ENCODE measurements around the gene NOTCH4.
"Not testable (repeated sequence)": the region's sequence is repeated elsewhere in the genome, so short reads cannot be mapped to it uniquely, and the experiment has no call there.

Gene NOTCH4

DNA sequence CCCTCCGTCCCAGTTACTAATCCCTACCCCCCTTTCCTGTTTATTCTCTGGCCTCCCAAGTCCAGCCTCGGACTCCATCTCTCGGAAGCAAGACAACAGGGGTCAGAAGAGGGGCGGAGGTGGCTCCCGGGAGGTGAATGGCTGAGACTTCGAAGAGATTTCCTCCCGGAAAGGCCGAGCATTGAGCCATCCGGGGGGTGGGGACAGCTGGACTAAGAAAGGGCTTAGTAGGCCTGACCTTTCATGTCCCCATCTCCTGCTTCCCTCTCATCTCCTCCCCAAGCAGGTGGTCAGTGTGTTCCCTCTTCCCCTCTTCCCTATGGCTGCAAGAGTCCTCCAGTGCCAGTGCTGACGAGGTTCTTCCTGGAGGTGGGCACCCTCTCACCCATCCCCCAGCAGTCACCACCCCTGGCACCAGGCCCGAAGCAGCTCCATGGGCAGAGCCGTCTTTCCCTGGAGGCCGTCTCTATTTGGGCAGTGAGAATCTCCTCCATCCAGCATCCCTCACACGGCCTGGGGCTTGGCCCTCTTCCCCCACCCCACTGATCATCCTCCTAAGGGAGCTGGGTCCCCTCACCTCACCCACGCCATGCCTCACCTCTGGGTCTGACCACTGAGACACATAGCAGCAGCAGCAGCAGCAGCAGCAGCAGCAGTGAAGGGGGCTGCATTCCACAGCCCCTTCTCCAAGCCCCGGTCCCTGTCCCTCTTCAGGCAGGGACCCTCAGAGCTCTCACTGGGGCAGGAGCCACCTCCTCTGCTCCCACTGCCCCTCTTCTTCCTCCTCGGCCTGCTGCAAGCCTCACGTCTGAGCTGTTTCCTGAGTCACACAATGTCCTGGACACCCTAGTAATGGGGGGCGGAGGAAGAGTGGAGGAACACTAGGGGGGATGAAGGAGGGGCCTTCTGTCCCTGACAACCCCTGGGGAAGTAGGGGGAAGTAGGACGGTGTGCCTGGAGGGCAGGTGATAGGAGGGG lies at the start of gene NOTCH4:
Gene NOTCH4, minus strand, starts transcription at position 810 of the 978 bp plus-strand sequence. Its CDS starts 139 bp downstream, at position 671.
- DNase-seq = no peak

DNA sequence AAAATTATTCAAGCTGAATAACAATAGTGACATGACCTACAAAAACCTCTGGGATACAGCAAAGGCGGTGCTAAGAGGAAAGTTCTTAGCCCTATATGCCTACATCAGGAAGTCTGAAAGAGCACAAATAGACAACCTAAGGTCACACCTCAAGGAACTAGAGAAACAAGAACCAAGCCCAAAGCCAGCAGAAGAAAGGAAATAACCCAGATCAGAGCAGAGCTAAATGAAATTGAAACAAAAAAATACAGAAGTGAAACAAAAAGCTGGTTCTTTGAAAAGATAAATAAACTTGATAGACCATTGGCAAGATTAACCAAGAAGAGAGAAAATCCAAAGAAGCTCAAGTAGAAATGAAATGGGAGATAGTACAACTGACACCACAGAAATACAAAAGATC lies 47.6 kb upstream of the NOTCH4 start:
- DNase-seq = no peak

DNA sequence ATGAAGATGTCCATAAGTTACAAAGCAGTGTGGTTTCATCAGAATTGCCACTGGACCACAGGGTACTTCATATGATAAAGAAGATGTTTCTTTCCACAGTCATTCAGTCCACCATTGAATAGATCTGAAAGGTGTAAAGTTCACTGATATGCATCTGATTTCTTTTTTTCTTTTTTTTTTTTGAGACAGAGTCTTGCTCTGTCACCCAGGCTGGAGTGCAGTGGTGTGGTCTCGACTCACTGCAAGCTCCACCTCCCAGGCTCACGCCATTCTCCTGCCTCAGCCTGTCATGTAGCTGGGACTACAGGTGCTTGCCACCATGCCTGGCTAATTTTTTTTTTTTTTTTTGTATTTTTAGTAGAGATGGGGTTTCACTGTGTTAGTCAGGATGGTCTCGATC lies 44.6 kb upstream of the NOTCH4 start:
- DNase-seq = not testable (repeated sequence)

DNA sequence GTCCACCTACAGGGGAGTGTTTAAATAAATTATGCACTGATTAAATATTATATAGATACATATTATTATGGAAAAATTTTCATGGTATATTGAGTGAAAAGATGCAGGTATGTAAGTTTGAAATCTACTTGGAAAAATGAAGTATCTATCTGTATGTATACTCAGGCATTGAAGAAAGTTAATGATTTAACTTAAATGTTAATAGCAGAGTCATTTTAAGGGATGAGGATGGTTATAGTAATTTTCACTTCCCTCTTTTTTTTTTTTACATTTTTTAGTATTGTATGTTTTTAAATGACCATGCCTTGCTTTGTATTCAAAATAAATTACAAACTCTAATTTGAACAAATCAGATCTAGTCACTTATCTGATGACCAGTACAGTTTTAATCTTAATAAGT lies 43.2 kb upstream of the NOTCH4 start:
- DNase-seq = no peak

DNA sequence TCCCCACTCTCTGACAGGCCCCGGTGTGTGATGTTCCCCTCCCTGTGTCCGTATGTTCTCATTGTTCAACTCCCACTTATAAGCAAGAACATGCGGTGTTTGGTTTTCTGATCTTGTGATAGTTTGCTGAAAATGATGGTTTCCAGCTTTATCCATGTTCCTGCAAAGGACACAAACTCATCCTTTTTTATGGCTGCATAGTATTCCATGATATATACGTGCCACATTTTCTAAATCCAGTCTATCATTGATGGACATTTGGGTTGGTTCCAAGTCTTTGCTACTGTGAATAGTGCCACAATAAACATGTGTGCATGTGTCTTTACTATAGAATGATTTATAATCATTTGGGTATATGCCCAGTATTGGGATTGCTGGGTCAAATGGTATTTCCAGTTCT lies 33.4 kb upstream of the NOTCH4 start:
- DNase-seq = not testable (repeated sequence)

DNA sequence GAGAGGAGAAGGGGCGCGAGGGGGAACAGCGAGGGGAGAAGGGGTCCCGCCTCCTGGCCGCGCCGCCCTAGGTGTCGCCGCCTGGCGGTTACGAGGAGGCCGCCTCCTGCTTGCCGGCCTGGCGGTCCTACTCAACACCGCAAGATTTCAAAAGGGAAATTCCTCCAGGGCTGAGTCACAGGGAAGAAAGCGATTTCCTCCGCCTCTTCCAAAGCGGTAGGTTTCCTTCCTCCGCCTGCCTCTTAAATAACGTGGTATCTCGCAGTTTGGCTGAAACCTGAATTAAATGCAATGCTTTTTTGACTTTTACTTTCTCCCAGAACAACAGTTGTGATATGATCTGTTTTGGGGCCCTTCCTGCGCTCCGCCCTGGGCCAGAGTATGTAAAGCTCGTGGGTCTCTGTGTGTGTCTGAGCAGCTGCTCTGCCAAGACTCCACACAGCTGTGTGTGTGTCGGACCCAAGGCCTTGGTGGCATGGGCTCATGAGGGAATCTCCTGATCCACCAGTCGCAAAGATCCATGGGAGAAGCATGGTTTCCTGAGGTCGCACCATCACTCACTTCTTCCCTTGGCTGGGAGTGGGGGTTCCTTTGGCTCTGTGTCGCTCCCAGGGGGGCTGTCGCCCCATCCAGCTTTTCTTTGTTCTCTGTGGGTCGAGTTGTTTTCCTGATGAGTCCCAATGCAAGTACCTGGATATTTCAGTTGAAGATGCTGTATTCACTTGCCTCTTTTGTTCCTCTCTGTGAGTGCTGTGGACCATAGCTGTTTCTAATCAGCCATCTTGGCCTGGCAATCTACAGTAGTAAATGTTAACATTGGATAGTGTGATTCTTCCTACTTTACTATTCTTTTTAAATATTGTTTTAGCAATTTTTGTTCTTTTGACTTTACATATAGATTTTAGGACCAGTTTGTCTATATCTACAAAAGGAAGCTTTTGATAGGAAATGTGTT lies 31.6 kb upstream of the NOTCH4 start:
- DNase-seq = peak; percentile 69

DNA sequence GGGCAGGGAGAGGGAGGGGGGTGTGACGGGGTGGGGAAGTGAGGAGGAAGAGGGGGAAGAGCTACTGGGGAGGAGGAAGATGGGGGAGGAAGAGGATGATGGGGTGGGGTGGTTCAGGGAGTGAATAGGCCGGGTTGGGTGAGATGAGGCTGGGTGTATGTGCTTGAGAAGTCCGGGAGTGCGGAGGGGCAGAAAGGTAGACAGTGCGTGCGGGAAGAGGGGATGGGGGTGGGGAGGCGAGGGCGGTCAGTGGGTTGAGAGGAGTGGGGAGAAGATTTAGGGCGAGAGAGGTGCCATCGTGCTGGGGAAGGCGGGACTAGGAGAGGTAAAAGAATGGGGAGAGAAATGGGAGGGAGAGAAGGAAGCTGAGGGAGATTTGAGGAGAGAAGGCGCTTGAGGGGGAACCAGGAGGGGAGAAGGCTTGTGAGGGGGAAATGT lies 30.9 kb upstream of the NOTCH4 start:
- DNase-seq = no peak

DNA sequence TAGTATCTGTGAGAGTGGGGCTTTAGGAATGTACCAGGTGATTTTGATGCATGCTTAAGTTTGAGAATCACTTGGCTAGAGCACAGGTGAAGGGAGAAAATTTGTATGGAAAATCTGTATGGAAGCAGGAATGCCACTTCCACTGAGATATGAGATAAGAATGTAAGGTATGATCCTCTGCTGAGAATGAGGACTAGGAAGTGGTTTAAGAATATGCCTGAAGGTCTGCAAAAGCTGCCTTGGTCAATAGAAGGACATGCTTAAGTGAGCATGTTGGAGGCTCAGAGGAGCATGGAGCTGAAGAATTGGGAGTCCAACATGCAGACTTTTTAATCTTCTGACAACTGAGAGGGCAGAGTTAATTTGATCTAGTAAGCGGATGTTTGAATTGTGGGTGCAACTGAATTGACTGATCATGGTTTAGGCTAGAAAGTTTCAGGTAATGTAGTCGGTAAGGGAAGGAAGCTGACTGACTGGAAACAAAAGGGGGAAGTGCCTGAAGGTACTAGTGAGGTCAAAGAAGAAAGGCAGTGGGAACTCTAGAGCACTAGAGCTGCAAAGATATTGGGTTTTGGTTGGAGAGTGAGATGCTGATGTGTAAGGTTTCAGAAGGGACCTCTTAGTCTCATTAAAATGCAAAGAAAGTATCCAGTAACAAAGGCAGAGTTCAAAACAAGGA lies 28.6 kb upstream of the NOTCH4 start:
- DNase-seq = no peak

DNA sequence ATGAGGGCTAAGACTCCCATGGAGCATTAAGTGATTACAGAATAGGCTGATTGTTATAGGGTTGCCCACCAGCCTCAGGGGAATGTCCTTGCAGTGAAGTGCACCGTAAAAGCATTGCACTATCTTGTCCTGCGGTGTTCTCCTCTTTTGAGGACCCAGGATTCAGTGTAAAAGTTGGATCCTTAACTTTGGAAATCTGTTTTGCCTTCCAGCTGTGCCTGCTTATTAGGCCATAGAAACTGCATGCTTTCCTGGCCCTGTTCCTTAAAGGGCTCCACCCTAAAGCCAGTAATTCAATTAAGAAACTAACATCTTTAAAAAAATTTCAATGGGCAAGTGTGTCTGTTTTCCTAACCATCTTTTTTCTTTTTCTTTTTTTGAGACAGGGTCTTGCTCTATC lies 25.4 kb upstream of the NOTCH4 start:
- DNase-seq = no peak

DNA sequence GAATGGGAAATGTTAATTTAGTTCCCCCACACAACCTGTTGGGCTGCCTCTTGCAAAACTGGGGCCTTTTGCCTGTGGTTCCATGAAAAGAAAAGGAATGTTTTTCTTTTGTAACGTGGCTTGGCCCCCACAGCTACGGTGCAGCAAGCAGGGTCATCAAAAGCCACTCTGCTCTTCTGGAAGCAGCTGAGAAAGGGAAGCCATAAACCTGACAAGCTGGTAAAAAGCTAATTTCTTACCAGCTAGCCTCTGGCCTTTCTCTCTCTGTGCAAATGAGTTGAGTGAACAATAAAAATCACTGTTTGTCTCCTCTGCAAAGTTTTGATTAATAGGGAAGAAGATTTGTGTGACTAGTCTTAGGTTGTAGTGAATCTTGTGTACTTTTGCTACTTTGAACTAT lies 23.5 kb upstream of the NOTCH4 start:
- DNase-seq = no peak

DNA sequence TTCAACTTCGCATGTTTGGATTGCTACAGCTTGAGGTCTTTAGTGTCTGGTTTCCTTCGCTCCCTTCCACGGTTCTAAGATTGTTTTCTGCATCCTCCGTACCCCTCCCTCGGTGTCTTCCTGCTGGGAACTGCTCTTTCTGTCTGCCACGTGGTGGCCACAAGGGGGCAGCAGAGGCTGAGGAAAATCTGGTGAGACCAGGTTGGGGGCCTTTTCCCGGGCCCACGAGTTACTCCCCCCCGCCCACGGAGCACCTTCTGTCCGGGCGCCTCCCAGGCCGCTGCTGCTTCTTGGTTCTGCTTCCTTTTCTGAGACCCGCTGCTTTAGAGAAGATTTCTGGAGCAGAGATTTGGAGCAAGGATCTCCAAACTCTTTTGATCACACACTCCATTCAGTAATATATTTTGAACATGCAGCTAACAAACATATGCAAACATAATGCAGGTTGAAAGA lies 21.1 kb upstream of the NOTCH4 start:
- DNase-seq = peak; percentile 76

DNA sequence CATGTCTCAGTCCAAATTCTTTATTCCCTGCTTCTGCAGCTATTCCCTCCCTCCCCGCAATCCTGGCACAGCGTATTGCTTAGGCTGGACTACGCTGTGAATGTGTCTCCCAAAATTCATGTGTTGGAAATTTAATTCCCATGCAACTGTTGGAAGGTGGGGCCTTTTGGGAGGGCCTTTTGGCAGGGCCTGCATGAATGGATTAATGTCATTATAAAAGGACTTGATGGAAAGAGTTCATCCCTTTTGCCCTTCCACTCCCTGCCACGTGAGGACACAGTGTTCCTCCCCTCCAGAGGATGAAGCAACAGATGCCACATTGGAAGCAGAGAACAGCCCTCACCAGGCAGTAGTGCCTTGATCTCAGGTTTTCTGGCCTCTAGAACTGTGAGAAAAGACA lies 20.4 kb upstream of the NOTCH4 start:
- DNase-seq = no peak

DNA sequence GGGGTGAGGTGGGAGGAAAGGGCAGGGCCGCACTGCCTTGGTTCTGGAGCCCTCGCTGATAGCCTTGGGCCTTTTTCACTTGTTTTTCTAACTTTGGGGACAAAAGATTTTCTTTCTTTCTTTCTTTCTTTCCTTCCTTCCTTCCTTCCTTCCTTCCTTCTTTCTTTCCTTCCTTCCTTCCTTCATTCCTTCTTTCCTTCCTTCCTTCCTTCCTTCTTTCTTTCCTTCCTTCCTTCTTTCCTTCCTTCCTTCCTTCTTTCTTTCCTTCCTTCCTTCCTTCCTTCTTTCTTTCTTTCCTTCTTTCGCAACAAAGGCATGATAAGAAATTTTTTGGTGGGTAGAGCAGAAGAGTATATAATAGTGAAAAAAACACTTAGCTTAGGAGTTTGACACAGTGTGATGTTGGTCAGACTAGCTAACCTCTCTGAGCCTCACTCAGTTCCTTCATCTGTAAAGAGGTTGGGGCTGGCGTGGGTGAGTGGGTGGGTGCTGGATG lies 18.5 kb upstream of the NOTCH4 start:
- not testable (repeated sequence) for DNase-seq

DNA sequence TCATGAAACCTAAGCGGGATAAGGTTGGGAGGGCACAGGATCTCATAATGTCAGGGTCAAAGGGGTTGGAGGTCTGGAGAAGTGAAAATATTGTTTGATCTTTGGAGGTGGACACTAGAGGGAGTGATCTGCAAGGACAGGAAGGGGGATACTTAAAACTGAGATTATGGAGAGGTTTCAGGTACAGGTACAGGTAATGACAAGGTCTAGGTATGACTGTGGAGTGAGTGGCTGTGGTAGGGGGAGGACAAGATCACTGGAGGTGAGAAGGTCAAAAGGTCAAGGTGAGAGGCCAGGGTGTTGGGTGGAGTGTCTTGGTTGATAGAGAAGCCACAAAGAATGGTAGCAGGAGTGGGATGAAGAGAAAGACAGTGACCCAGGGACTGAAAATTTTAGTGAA lies 16.8 kb upstream of the NOTCH4 start:
- DNase-seq = no peak

DNA sequence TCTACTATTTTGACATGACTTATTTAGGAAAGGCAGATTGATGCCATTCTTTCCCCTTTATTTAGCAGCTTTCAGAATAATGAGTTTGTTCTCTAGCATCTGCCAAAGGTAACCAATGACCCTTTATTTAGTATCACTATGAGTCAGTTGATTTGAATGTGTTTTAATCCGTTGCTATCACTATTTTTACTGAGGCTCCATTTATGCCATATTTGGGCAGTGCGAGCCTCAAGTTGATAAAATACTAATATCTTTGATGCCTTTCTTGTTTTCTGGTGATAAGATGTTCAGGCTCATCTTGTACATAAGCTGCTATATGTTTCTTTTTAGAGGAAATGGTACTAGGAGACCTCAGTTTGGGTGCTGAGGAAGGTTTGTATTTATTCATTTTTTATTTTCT lies 15.6 kb upstream of the NOTCH4 start:
- no peak for DNase-seq

DNA sequence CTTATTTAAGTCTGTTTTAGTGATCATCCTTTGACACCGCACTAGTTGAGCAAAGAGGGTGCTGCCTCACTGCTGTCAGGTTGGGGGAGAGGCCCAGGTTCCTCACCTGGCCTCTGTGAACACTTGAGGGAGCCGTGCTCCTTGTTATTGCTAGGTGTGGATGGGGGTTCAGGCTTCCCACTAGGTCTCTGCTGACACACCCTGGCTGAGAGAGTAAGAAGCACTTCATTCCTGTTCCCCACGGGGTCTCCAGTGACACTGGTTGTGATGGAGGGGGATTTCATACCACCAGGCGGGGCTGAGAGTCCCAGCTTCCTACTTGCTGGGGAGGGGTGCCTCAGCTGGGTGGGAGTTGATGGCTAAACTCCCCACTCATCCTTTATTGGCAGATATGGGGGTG lies 11.1 kb upstream of the NOTCH4 start:
- DNase-seq = no peak

DNA sequence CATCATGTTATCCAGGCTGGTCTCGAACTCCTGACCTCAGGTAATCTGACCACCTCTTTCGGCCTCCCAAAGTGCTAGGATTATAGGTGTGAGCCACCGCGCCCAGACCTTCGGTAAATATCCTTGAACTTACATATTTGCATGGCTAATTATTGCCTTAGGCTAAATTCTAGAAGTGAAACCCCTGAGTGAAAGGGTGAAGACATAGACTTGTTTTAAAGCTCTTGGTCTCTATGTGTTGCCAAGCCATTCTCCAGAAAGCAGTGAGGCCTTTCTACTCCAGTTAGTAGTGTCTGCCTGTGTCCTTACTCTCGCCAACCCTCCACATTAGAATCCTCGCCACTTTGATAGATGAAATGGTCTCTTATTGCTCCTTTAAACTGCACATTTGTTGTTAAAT lies 2.6 kb upstream of the NOTCH4 start:
- no peak for DNase-seq

DNA sequence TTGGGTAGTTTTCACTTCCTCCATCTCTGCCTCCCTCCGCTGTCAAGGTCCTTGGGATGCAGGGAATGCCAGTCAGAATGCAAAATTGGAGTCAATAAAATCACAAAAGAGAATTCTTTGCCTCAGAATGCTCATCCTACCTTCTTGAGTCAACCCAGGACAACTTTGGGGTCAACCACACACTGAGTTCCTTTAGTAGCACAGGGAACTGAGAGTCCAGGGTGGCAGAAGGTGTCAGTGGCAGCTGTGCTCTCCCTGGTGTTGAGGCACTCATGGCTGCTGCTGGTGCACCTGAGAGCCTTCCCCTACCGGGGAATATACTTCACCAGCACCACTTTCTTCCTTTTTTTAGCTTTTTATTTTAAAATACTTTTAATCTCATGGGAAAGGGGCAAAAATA lies 829 bp upstream of the NOTCH4 start:
- no peak for DNase-seq

DNA sequence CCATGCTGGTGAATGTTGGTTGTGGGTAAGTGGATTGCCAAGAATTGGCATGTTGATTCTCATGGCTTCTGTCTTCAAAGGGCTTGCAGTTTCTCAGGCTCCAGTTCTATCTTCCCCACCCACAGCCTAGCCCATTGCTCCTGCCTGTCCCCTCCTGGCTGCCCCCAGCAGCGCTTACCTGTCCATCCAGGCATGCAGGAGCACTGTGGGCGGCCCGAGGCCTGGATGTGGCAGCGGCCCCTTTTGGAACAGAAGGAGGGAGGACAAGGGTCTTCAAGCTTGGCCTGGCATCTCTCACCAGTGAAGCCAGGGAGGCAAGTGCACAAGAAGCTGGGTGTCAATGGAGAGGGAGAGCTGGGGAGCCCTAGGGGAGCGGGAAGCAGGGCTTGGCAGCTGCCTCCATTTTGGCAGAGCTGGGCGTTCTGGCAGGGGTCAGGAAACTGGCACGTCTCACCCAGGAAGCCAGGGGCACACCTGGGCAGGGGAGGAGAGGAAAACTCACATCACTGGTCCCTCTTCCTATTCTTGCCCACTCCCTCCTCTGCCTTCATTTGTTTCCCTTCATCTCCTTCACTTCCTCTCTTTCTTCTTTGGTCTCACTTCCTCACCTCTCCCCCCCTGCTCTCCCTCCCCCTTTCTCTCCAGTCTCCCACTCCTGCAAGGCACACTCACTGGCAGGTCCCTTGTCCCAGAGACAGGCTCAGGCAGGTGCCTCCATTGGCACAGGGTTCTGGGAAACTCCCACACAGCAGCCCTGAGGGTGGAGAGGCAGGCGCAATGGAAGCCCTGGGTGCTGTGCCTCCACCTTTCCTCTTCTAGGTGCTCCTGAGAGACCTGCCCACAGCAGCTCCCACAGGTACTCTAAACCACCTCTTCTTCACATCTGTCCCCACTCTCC lies 1.3 kb downstream of the NOTCH4 start:
- no peak for DNase-seq

DNA sequence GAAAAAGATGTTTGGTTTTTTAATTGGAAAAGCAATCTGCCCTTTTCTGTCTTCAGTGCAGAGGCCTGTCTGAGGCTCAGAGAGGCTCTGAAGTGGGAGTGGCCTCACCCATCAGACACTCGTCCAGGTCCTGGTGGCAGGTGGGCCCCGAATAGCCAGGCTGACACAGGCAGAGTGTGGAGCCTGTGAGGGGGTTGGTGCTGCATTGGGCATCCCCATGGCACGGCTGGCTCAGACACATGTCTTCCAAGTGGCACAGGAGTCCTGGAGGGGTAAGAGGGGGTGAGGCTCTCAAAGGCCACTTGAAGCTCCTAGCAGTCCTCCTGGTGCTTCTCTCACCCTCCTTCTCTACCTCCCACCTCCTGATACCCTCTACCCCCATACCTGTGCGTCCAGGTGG lies 3.8 kb downstream of the NOTCH4 start:
- no peak for DNase-seq

DNA sequence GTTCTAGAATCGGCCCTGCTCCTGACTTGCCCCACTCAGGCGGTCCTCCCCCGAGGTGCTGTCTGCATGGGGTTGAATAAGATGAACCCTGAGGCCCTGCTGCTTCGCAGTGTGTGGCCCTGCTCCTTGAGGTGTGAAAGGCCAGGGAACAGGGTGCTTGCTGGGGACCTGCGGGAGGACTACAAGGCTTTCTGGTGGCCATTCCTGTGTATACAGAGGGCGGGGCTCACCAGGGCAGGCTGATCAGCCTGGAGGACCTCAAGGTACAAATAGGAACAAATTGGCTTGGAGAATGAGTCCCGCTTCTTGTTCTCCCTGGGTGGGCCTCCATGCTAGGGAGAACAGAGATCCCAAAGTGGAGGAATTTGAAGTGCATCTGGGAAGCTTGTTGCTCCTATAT lies 5.7 kb downstream of the NOTCH4 start:
- no peak for DNase-seq

DNA sequence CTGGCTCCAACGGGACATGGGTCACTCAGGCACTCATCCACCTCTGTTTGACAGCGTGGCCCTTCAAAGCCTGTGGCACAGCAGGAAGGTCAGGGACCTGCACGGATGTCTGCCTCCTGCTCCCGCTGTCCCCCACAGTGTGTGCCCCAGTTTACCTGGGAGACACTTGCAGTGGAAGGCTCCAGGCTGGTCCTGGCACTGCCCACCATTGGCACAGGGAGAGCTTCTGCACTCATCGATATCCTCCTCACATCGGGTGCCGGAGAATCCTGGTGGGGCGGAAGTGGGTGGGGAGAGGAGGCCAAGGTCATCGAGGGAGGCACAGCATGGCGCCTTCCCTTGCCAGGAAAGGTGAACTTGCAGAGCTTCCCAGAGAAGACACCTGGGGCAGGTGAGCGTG lies 6.9 kb downstream of the NOTCH4 start:
- no peak for DNase-seq

All from DMS53 (cell line).